T-helper 2 cell treated with Interferon-gamma antibody and Interleukin-4, amounts not matched to agents 100 ng/mL and 5 ng/mL, for 36 hours (primary cell): ENCODE results near the gene CSRP2. TPM values are rescaled to one million over a fixed set of nuclear protein-coding genes. Genes with fewer than 3 reads are reported as not detected.

Source experiments
- intact Hi-C: fragments of 100-400 bp; cut with micrococcal nuclease; formaldehyde crosslinking; loops from one replicate; pipeline ENCODE4 v1.15.1; 2023
- total RNA-seq: library from RNA; stranded (reverse); gene quantifications from 2 replicates; pipeline ENCODE4 v1.2.3, GENCODE V29; 2022

The CSRP2 gene
- 0.11 and 0.18 TPM in 2 replicates for total RNA-seq

DNA sequence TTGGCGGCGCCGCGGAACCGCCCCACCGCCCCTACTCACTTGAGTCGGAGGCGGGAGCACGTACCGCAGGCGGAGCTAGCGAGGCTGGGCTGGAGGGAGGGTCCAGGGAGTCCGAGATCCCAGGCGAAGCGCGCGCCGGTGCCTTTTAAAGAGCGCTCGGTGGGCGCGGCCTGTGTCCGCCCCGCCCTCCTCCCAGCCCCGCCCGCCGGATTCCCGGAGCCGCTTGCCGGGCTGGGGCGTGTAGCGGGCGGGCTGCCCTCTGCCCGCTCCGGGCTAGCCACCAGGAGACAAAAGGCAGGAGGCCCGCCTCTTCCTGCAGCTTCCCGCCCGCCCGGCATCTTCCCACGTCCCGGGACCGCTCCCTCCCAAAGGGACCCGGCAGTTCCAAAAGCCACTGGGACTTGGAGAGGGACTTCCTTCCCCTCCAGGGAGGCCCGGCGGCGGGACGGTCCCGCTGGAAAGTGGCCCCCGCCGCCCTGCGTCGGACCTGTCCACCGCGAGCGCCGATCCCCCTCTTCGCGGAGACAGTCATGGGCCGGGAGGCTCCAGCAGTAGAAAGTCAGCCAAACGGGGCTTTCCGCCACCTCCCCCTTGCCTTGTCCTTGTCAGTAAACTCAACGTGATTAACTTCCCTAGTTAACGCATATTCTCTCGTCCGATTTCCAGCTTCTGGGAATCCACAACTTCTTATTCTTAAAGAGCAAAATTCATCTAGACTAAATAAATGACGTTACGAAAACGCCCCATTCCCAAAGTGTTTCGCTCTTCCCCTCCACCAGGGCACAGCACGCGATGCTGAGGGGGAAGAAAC, at the start of gene CSRP2:
Gene CSRP2, minus strand, starts transcription at position 121 of the 811 bp plus-strand sequence. CDS start 12,759 bp downstream, outside the sequence.
- intact Hi-C loops, result loop anchor here (10.0 kb wide), 1 partner anchor 136 kb away; no protein-coding TSS in a partner anchor

DNA sequence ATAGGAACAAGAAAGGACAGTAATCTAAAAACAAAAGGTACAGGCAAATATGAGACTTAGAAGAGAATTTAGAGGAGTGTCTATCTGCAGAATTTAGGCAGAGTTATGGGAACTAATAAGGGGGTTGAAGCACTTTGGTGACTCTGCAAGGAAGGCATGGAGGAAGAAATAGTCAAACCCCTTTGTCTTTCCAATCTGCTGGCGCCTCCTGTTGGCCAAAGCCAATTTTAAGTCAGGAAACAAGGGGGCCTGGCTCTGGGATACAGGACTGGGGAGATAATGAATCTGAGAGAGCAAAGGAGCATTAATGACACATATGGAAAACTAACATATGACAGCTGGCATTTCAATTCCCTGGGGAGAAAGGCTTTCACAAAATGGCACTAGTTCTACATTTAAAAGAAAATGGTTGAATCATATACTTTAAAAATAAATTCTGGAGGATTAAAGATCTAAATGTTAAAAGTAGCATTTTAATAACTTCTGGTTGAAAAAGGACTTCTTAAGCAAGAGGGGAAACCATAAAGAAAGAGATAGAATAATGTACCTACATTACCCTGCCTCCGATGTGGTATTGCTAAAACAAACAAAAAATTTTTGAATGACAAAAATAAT, 48.5 kb upstream of the CSRP2 start:
- intact Hi-C loops, result loop anchor here (2.0 kb wide), 1 partner anchor 306 kb away; no protein-coding TSS in a partner anchor

DNA sequence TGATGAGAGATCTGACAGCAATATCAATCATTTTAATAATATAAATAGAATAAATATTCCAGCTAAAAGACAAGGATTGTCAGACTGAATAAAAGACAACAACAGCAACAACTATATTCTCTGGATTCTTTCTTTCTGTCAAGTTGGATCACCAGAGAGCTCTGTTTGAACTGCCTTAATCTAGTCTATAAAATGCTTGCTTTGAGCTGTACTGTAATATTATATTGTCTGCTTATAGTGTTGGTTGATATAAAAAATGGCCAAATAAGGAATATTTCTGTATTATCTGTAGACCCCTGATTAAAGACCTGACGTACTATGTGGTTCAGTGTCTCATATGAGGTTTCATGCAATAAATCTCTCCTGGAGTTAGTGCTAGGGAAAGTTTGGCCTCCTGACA, 46.3 kb upstream of the CSRP2 start:
- intact Hi-C loops, result no loop called here

GRCh38 chr12:76922866-76923265, 44.0 kb upstream of the CSRP2 start:
- intact Hi-C loops, result no loop called here

DNA sequence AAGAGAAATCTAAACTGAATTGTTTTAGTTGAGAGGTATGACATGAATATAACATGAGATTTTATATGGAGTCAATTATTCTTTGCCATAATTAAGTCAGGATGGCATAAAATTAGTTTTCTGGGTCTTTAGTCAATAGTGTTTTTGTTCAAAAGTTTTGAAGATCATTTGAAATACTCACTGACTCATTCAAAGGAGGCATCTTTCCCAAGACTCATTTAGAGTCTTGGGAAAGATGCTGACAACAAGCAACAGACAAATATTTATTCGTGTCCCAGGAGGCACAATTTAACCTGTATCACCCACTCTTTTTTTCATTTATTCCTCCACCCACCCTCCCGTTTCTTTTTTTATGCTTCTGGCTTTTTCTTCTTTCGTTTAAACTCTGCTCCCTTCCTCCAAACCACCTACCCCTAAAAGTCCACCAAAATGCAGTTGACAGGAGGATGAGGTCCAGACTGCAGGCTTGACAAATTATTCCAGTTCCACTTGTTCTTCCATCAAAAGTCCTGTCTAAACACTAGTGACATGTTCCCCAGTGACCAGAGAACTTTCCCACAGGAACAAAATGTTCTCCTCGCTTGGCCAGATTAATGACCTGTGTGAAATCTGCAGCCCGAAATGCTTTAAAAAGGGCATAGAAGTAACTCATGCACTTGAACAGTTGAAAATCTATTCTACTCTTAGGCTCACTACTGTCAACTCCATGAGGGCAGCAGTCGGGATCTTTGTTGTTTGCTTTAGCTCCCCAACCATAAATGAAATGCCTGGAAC, 43.3 kb upstream of the CSRP2 start:
- intact Hi-C loops, result no loop called here

DNA sequence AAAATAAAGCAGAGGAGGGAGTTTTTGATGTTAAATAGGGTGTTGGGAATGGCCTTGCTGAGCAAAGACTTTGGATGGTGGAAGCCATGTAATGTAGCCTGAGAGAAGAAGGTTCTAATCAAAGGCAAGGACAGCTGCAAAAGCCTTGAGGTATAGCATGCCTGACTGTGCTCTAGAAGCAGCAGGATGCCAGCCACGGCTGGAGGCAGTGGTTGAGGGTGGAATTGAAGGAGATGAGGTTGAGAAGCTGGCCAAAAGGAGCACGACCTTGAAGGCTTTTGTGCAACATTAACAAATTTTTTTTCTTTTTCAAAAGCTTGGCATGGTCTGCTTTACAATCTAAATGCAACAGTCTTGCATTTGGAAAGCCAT, 42.3 kb upstream of the CSRP2 start:
- intact Hi-C loops, result no loop called here

DNA sequence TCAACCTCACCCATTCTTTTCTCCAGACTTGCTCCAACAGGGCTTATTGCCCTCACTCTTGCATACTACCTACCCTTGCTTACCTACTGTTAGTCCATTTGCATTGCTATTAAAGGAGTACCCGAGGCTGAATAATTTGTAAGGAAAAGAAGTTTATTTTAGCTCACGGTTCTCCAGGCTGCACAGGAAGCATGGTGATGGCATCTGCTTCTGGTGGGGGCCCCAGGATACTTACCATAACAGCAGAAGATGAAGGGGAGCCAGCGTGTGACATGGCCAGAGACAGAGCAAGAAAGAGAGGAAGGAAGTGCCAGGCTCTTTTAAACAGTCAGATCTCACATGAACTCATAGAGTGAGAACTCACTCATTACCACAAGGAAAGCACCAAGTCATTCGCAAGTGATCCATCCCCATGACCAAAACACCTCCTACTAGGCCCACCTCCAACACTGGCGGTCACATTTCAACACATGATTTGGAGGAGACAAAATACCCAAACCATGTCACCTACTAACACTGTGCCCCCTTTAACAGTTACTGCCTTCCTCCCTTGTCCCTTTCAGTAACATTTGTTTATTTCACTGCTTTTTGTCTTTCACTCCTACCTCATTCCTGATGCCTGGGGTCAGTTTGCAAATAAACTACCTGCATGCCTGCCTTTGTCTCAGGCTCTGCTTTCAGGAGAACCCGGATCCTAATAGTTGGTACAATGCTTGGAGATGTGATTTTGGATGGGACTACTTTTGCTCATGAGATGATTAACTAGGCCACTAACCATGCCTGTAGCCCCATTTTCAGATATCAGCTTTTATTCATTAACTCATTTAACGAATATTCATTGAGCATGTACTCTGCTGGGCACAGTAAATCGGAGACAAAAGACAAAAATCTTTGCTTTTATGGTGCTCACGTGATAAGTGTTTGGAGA, 41.6 kb upstream of the CSRP2 start:
- intact Hi-C loops, result no loop called here

- intact Hi-C loops, result no loop called here
These were observed 40.8 kb upstream of the CSRP2 start for GRCh38 chr12:76919383-76920171.

- intact Hi-C loops, result no loop called here
These were observed 37.3 kb upstream of the CSRP2 start for GRCh38 chr12:76916170-76916540.

- intact Hi-C loops, result no loop called here
These were observed 36.7 kb upstream of the CSRP2 start for GRCh38 chr12:76915361-76916169.

- intact Hi-C loops, result no loop called here
These were observed 35.5 kb upstream of the CSRP2 start for GRCh38 chr12:76914102-76914859.

DNA sequence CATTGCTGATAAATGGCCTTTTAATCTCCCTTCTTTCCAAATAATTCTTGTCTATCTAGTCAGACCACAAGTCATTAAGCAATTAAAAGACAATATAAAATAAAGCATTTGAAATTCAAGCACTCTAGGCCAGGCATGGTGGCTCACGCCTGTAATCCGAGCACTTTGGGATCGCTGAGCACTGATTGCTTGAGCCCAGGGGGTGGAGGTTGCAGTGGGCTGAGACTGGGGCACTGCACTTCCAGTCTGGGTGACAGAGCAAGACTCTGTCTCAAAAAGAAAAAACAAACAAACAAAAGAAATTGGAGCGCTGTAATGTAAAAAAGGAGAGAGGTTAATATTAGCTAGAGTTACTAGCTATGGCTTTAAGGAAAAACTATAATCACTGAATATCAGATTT, 30.5 kb upstream of the CSRP2 start:
- intact Hi-C loops, result no loop called here

DNA sequence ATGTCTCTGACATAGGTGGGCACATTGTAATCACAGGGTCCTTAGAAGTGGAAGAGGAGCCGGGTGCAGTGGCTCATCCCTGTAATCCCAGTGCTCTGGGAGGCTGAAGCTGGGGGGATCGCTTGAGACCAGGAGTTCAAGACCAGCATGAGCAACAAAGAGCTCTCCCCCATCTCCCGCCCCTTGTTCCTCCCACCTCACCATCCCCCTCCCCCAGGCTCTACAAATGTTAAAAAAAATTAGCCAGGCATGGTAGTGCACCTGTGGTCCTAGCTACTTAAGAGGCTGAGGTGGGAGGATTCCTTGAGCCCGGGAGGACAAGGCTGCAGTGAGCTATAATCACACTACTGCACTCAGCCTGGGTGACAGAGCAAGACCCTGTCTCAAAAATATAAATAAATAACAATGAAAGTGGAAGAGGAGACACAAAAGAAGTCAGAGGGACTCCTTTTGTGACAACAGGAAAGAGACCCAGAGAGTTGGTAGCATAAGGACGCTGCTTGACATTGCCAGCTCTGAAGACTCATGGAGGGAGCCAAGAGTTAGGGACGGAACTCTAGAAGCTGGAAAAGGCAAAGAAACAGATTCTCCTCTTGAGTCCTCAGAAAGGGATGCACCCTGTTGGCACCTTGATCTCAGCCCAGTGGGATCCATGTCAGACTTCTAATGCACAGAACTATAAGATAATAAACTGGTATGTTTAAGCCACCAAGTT, 29.6 kb upstream of the CSRP2 start:
- intact Hi-C loops, result no loop called here

- intact Hi-C loops, result no loop called here
These were observed 23.0 kb upstream of the CSRP2 start for GRCh38 chr12:76901628-76902380.

DNA sequence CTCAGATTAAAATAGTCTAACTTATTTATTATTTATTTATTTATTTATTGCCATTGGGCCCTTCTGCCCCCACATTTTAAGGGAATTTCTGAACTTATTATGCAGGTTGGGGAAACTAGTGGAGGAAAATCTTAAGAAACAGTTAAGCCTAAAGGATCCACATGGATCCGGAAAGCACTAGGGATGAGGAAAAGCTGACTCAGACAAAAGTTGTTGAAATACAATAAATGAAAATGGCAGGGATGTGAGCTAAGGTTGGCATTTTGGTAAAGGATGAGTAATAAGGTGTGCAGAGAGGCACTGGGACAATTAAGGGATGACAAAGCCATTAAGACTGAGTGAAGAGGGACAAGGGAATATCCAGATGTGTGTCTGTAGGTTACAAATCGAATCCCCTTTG, 20.7 kb upstream of the CSRP2 start:
- intact Hi-C loops, result no loop called here

- intact Hi-C loops, result no loop called here
These were observed 19.6 kb upstream of the CSRP2 start for GRCh38 chr12:76898442-76898841.

- intact Hi-C loops, result no loop called here
These were observed 17.5 kb upstream of the CSRP2 start for GRCh38 chr12:76896274-76896673.
